ENCODE results near the gene SPZ1. TPM values are rescaled to one million over a fixed set of nuclear protein-coding genes. Genes with fewer than 3 reads are reported as not detected.

The SPZ1 gene
- total and polyA plus RNA-seq, 2 donors (not counting 1 experiment from before 2014, with no cell fraction given) = not detected

DNA sequence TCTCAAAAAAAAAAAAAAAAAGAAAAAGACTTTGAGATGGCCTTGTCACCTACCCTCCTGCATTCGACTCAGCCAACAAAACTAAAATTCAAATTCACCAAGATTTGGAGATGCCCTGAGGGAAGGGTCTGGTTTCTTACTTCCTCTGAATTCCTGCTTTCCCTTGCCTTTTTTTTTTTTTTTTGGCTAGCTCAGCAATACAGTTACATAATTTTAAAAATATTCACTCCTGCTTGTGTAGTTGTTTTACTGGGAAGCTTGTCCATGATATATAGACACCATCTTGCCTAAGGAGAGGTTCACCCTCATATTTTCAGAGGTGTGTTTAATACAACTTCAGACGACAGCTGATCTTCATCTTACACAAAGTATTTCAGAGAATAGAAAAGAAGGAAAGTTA lies 42.6 kb upstream of the SPZ1 start:
- no peaks in the 10 kb centered on the region for H4K20me1 ChIP-seq (ENCODE audit: control insufficient read depth, insufficient read depth, low read length, poor library complexity, severe bottlenecking)
- intact Hi-C loops (cut with micrococcal nuclease) = no loop called here
- WGBS (ENCODE audit: insufficient coverage) = no CpG with 5 or more reads among the region's 2 CpGs
- no peak overlapping the region for H3K4me3 Mint-ChIP-seq
- H3K27me3 Mint-ChIP-seq = peaks cover 6% of the 10 kb centered on the region
- H3K27ac ChIP-seq (ENCODE audit: low read length in 2 of 2) = no peak overlapping the region
- no peaks in the 10 kb centered on the region for H3K4me1 Mint-ChIP-seq
- no peaks in the 10 kb centered on the region for H3K79me2 ChIP-seq (ENCODE audit: control insufficient read depth, insufficient read depth, low read length)
- no peak overlapping the region for H3K27ac Mint-ChIP-seq
- H3K9ac ChIP-seq (ENCODE audit: low read length) = no peak overlapping the region
- no peaks in the 10 kb centered on the region for H3K36me3 ChIP-seq (replicated peaks in 1 of 2; ENCODE audit: control extremely low read depth in 1 of 2, control insufficient read depth in 1 of 2, extremely low read depth in 1 of 2, insufficient read depth in 2 of 2, low read length in 1 of 2)
- H3K4me1 ChIP-seq (ENCODE audit: control insufficient read depth in 2 of 2, insufficient read depth in 2 of 2, low read length in 2 of 2) = no peaks in the 10 kb centered on the region
- DNase-seq (no peak), ATAC-seq (ENCODE audit: low read depth) (no peak)
- ChIA-PET CTCF (interaction anchor here (0.7 to 4.9 kb wide), 3 partner anchors 28 to 186 kb away, joined by 3 to 52 read pairs (median 3); no protein-coding TSS in a partner anchor), POLR2A (no interaction called here)
- no peaks in the 10 kb centered on the region for H3K9me3 Mint-ChIP-seq (ENCODE audit: insufficient read depth)
- H2AFZ ChIP-seq (ENCODE audit: insufficient read depth, low read depth, low read length, poor library complexity, severe bottlenecking) = no peak overlapping the region
- no peak overlapping the region for H3K4me2 ChIP-seq (replicated peaks; ENCODE audit: low read depth, low read length, poor library complexity, severe bottlenecking)
- TF ChIP-seq, protein P1, sequence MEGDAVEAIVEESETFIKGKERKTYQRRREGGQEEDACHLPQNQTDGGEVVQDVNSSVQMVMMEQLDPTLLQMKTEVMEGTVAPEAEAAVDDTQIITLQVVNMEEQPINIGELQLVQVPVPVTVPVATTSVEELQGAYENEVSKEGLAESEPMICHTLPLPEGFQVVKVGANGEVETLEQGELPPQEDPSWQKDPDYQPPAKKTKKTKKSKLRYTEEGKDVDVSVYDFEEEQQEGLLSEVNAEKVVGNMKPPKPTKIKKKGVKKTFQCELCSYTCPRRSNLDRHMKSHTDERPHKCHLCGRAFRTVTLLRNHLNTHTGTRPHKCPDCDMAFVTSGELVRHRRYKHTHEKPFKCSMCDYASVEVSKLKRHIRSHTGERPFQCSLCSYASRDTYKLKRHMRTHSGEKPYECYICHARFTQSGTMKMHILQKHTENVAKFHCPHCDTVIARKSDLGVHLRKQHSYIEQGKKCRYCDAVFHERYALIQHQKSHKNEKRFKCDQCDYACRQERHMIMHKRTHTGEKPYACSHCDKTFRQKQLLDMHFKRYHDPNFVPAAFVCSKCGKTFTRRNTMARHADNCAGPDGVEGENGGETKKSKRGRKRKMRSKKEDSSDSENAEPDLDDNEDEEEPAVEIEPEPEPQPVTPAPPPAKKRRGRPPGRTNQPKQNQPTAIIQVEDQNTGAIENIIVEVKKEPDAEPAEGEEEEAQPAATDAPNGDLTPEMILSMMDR (IDR thresholded peaks at IDR 0.05) = no peak
- TF ChIP-seq EZH2 (IDR thresholded peaks at IDR 0.05; ENCODE audit: borderline replicate concordance, insufficient read depth, low read depth, low read length, poor library complexity, severe bottlenecking) = no peak
- no peaks in the 10 kb centered on the region for H3K9me3 ChIP-seq (ENCODE audit: control extremely low read depth in 1 of 3, control insufficient read depth in 2 of 3, insufficient read depth in 1 of 3, low read length in 2 of 3)
- H3K4me3 ChIP-seq (ENCODE audit: control extremely low read depth in 1 of 5, extremely low read depth in 1 of 5, insufficient read depth in 1 of 5, low read depth in 2 of 5, low read length in 4 of 5) = no peak overlapping the region
- H3K27me3 ChIP-seq (replicated peaks in 1 of 4; ENCODE audit: control extremely low read depth in 1 of 4, control insufficient read depth in 3 of 4, insufficient read depth in 4 of 4, low read length in 3 of 4) = no peaks in the 10 kb centered on the region

DNA sequence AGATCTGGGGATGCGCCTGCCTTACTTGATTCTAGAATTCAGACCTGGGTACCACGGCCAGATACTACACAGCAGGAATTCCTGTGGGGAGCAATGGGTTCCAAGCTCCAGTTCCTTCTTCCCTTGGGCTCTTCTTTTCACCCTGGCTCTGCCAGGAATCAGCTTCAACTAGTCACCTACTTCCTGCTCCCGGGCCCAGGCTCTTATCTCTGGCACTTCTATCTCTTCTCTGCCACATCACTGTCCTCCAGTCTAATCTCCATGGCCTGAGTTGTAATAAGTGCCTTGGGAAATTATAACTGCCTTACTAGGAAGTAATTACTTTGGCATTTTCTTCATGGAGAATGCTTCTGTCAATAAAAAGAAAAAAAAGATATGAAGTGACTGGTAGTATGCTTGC lies 37.7 kb upstream of the SPZ1 start:
- Histone ChIP-seq H3K79me2 (ENCODE audit: control insufficient read depth, insufficient read depth, low read length) (no peaks in the 10 kb centered on the region), H3K9ac (ENCODE audit: low read length) (no peak overlapping the region), H2AFZ (ENCODE audit: insufficient read depth, low read depth, low read length, poor library complexity, severe bottlenecking) (no peak overlapping the region), H3K27me3 (replicated peaks in 1 of 4; ENCODE audit: control extremely low read depth in 1 of 4, control insufficient read depth in 3 of 4, insufficient read depth in 4 of 4, low read length in 3 of 4) (no peaks in the 10 kb centered on the region), H4K20me1 (ENCODE audit: control insufficient read depth, insufficient read depth, low read length, poor library complexity, severe bottlenecking) (no peaks in the 10 kb centered on the region), H3K4me3 (ENCODE audit: control extremely low read depth in 1 of 5, extremely low read depth in 1 of 5, insufficient read depth in 1 of 5, low read depth in 2 of 5, low read length in 4 of 5) (no peak overlapping the region), H3K9me3 (ENCODE audit: control extremely low read depth in 1 of 3, control insufficient read depth in 2 of 3, insufficient read depth in 1 of 3, low read length in 2 of 3) (no peaks in the 10 kb centered on the region), H3K27ac (ENCODE audit: low read length in 2 of 2) (no peak overlapping the region), H3K4me2 (replicated peaks; ENCODE audit: low read depth, low read length, poor library complexity, severe bottlenecking) (no peak overlapping the region), H3K4me1 (ENCODE audit: control insufficient read depth in 2 of 2, insufficient read depth in 2 of 2, low read length in 2 of 2) (no peaks in the 10 kb centered on the region), H3K36me3 (replicated peaks in 1 of 2; ENCODE audit: control extremely low read depth in 1 of 2, control insufficient read depth in 1 of 2, extremely low read depth in 1 of 2, insufficient read depth in 2 of 2, low read length in 1 of 2) (no peaks in the 10 kb centered on the region)
- peaks cover 3% of the 10 kb centered on the region for H3K27me3 Mint-ChIP-seq
- ChIA-PET POLR2A (no interaction called here), CTCF (no interaction called here)
- H3K4me1 Mint-ChIP-seq = no peaks in the 10 kb centered on the region
- intact Hi-C loops (cut with micrococcal nuclease) = no loop called here
- no peak overlapping the region for H3K4me3 Mint-ChIP-seq
- no peak for ATAC-seq (ENCODE audit: low read depth)
- no peak for DNase-seq
- 70% methylated on average over 1 of the region's 3 CpGs for WGBS (ENCODE audit: insufficient coverage)
- TF ChIP-seq EZH2 (IDR thresholded peaks at IDR 0.05; ENCODE audit: borderline replicate concordance, insufficient read depth, low read depth, low read length, poor library complexity, severe bottlenecking) = no peak
- TF ChIP-seq, protein P1 (IDR thresholded peaks at IDR 0.05) = no peak
- no peak overlapping the region for H3K27ac Mint-ChIP-seq
- no peaks in the 10 kb centered on the region for H3K9me3 Mint-ChIP-seq (ENCODE audit: insufficient read depth)

Measured in B cell (primary cell).